GM19463 (cell line): ENCODE data around the gene BTF3.

Experiments used
- ATAC-seq: cut with Tn5 transposase; IDR thresholded peaks from one replicate; pipeline ENCODE4 v1.9.1; 2021; ENCODE audit warnings: mild to moderate bottlenecking, moderate library complexity; ENCODE audit not compliant: unreplicated experiment

The BTF3 gene

DNA sequence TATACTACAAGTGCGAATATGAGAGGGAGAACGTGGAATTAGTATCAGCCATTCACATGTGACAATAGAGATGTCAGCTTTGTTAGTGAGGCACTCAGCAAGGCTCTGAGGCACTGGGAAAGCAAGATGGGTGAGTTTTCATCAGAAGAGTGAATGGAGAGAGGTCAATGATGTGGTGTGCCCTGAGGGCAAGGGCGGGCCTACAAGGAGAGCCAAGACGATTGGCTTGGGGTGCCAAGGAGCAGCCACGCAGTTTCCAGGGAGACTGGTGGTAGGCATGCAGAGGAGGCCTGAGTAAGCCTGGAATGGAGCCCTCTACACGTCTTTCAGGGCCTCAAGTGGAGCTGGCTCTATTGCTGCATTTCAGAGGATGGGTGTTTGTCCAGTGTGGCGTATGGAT lies 24.7 kb downstream of the BTF3 start:
- ATAC-seq: no peak

DNA sequence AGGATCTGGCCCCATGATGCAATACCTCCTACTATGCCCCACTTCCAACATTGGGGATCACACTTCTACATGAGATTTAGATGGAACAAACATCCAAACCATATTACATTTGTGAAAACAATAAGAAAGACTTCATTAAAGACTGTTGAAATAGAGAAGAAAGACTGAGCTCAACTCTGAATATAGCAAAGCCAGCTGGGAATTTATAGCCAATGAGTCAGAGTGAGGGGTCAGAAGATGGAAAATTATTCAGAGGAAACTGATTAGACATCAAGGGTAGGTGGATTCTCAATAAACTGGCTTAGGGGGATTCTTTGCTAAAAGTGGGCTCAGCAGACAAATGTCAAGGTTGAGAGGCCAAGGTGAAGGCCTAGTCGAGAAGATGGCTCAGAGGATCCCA lies 25.6 kb downstream of the BTF3 start:
- ATAC-seq: no peak

DNA sequence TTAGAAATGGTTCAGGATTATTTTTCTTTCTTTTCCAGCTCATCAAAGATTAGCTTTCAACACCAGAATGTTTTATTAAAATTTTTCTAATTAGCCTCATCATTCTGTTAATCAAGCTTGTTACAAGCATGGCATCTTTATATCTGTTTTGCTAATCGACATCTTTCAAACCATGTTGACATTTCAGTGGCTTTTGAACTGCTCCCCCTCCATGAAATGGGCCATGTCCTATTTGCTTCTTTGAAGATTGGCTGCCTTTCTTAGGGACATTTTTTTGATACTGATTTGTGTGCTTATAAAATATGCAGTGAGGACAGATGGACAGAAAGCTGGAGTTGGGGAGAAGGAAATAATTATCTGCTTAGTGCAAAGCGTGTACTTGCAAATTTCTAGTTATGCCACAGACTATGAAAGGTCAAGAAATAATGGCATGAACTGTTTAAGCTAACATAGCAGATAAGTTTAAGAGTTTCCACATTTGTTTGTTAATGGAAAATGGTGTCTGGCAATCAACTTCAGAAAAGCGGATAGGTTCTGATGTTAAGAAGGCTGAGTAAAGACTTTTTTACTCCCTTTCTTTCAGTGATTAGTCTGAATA lies 27.5 kb downstream of the BTF3 start:
- ATAC-seq: no peak

DNA sequence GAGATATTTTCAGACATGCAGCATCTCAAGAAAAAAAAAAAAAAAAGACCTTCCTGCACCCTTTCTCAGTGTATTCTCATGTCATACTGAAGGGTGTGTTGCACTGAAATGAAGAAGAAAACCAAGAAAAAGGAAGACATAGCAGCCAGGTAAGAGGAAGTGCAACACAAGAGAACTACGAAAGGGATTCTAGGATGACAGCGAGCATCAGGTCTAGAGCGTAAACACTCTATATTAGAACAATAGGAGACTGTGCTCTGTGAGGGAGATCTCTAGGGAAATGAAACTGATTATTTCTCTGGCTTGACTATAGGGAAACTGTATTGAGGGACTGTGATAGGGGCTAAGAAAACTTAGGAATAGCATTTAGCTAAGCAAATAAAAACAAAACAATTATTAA lies 30.0 kb downstream of the BTF3 start:
- no peak for ATAC-seq

DNA sequence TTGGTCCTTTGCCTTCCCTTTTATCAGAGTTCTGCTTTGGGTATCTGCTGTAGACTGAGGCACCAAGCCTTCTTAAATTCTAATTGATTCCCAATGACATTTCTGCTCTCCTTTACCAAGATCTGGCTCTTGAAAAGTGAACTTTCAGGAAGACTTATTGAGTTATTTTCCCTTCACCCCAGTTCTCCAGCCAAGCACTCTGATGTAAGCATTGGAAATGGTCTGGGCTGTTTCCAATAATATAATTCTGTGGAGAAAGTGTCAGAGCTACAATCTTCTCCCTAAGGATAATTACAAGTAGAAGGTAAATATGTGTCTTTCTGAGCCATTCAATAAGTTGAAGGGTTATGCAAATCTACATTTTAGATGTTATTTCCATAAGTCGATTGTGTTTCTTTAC lies 30.8 kb downstream of the BTF3 start:
- ATAC-seq: no peak

DNA sequence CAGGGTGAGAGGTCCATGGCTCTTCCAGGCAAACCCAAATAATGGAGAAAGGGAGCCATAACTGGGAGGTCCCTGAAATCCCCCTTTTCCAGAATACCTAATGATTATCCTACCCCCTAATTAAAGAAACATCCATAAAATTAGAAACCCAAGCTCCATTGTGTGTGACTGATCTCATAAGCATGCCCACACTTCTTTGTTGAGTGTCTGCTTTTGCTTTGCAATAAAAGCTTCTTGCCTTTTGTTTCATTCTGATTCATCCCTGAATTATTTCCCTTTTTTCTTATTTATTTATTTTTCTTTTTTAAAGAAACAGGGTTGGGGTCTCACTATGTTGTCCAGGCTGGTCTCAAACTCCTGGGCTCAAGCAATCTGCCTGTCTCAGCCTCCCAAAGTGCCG lies 33.1 kb downstream of the BTF3 start:
- ATAC-seq: no peak

DNA sequence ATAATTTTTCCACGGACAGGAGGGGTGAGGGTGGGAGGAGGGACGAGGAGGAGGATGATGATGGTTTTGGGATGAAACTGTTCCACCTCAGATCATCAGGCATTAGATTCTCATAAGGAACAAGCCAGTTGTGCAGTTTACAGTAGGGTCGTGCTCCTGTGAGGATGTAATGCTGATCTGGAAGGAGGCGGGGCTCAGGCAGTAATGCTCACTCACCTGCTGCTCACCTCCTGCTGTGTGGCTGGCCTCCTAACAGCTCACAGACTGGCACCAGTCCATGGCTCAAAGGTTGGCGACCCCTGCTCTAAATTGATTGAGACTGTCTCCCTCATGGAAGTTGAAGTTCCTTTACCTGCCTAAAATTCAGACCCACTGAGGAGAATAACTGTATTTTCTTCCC lies 34.0 kb downstream of the BTF3 start:
- ATAC-seq: no peak

DNA sequence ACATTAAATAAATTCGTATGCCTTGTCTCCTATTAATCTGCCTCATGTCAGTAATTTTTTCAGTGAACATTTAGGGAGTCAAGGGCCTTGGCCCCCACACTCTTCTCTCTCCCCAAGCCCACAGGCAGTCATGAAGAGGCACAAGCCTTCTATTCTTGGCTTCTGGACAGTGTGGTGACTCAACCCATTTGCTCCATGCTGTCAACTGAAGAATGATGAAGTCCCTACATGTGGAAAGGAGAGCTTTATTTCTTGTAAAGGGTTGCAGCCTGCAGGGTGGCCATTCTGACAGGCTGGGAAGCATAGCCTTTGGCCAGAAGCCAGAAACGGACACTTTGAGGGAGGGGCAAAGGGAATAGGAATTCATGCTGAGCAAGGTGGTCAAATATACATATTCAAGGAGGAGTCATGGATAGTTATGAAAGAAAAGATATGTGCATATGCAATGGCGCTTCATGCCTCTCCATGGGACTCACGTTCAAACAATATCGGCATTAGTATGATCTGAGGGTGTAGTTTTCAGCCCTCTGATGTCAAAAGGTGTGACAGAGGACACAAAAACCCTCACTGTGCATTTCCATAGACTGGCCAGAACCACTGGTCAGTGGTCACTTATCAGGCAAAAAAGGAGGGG lies 35.9 kb downstream of the BTF3 start:
- ATAC-seq: no peak

DNA sequence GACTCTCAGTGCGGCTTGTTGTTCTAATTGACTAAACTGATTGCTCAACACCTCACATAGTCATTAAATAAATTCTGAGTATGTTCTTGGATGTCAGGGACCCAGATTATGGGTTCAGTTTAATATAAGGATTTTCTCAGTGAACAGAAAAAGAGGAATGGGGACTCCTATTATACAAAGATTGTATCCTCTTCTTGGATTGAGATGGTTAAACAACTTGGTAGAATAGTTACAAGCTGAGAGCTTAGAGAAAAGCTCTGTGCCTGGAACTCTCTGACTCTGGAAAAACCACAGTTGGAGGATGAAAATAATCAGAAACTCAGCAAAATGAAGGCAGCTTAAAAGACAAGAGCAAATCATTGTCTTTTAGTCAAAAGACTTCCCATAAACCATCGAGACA lies 36.7 kb downstream of the BTF3 start:
- no peak for ATAC-seq

DNA sequence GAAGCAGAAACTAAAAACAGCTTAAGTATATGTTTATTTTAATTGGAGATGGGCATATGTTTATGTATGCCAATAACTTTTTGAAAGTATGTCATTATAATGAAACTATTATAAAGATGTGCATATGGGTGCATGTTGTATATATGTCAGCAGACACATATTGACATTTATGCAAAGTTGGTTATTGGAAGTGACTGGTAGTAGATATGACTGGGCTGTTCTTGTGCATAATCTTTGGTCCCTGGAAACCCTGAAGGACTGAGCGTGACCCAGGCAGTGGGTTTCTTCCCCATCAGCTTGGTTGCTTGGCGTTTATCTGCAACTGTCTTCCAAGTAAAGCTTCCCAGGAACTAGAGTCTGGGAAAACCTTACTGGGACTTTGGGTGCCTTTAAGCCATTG lies 41.5 kb downstream of the BTF3 start:
- ATAC-seq: no peak

DNA sequence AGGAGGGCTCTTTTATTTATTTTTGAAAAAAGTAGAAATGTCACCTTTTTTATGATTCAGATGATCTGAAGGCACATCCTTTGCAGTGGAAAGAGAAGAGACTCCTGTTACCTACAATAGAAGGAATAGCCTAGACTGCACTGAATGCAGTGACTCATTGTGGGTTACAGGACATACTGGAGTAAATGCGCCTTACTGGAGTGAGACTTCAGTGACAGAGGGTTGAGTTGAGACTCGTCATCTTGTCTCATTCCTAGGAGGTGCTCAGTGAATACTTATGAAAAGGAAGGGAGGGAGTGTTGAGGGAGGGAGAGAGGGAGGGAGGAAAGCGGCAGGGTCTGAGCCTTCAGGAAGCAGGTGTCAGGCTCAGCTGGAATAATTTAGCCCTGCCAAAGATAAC lies 42.0 kb downstream of the BTF3 start:
- no peak for ATAC-seq

DNA sequence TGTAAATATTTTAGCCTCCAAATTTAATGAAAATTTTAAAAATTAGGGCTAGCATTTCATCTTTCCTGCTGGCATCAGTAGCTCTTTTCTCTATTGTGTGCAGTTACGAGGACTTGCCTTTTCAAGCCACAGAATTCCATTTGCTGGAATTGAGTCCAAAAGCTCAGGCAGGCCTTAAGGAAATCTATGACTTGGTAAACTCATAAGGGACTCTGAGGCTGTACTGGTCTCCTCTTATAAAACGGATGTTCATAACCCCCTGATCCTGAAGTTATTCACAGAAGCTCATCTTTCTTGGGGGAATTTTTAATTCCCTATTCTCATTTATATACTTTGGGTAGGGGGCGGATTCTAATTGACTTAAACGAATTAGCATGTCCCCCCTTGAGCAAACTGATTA lies 43.8 kb downstream of the BTF3 start:
- ATAC-seq: no peak

DNA sequence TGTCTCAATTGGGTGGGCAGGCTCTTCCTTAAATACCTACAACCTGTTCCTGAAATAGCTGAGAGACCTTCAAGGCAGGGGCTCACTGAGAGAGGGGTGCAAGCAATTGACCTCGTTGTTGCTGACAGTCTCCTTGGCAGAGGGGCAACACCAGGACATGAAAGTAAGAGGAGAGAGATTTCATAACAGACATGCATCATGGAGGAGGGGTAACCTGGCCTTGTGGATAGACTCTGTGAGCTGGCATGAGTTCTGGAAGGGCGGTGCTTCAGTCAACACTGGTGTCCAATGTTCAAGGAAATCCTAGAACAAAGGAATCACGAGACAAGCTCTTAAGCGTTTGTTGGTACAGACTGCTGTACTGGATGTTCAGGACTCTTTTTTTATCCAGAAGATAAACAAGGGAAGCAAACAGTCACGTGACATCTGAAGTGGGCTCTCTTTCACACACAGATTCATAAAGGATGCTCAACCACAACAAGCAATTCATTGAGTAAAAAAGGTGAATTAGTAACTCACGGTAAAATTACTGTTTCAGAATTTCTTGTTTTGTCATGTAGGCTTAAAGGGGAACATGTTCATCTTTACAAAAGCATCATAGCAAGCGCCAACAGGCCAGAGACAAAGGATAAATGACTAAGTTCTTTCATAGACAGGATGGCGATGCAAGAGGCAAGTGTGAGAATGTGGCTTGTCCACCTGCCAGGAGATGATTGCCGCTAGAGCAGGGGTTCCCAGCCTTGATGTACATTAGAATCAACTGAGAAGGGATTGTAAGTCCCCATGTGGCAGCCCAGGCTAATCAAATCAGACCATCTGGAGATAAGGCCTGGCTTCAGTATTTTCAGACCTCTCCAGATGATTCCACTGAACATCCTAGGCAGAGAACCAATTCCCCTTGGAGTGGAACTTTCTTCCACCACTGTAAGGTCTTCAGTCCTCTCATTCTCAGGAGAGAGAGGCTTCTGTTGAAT lies 46.5 kb downstream of the BTF3 start:
- ATAC-seq: no peak

DNA sequence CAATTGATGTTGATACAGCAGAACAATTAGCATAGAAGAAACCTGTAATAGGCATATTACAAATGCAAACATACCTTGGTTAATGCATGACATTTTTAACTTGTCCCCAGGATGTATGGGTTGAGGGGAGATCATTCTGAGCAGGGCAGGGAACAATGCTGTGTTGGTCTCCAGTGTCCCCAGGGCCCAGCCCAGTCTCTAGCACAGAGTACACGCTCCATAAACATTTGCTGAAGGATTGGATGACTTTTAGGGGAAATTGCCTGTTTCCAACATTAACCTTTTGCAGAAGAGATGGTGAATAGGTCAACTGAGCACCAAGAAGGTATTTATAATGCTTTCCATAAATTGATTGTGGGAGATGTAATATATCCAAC lies 47.1 kb downstream of the BTF3 start:
- no peak for ATAC-seq

DNA sequence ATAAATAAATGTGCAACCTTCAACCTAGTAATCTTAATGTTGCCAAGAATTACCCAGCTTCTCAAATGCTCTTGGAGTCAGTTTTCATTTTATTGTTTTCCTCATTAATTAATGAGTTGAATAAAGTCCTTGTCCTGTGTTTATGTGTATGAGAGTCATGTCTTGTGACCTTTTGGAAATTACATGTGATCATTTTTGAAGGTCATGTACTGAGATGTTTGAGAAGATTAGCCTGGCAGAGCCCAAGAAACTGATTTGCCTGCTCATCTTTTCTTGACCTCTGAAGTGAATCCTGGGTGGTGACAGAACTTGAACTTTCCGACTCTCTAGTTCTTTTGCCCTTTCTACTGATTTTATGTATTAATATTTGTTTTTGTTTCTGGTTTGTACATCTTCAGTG lies 51.8 kb downstream of the BTF3 start:
- ATAC-seq: no peak

DNA sequence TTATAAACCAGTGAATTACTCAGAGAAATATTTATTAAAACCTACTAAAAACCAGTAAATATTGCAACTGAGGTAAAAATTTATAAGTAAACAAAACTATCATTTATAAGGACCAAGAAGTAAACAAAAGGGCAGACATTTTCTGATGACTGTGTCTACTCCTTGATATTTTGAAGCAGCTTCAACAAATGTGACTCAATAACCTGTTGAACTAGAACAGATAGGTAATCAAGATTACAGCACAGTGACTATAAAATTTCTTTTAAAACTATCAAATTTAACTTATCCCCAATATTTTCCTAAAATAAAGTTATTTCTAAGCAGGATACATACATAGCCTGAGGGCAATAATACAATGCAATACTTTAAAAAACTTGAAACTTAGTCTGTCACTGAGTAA lies 54.4 kb downstream of the BTF3 start:
- no peak for ATAC-seq
